Right lobe of liver (tissue), 4 donors: ENCODE results near the gene TAF3.

Source experiments
- CTCF ChIP-seq, 4 donors: fragments of 200-600 bp in 3 of 4; fragments of 450-650 bp in 1 of 4; IDR thresholded peaks; one replicate each; pipeline versions ENCODE4 v1.5.1 to v1.8.0; 2016 to 2022; ENCODE audit warnings: antibody characterized with exemption in 4 of 4, mild to moderate bottlenecking in 2 of 4
- POLR2A ChIP-seq: fragments of 450-650 bp; IDR thresholded peaks from one replicate; pipeline ENCODE4 v1.6.1; 2017; ENCODE audit warnings: antibody characterized with exemption, mild to moderate bottlenecking
- donor health status: DM: no; HTN: no; CAD: no.
- donor health status: DM: no; HTN: no; CAD: no.
- donor health status: DM: no; HTN: yes; CAD: no.

- TF ChIP-seq POLR2A (no peak), CTCF (IDR thresholded peaks at IDR 0.05) (no peak)
These were observed 190.7 kb downstream of the TAF3 start for GRCh38 chr10:8009031-8009430.
